Amniotic stem cell (primary cell): ENCODE measurements around the gene DNAJB8.

Experiments
- DNase-seq: peaks from one replicate; lab custom pipeline; 2025; lab: John Stamatoyannopoulos, UW

The DNAJB8 gene

GRCh38 chr3:128445357-128445756 lies 21.3 kb downstream of the DNAJB8 start:
- DNase-seq = no peak

GRCh38 chr3:128443771-128444170 lies 22.9 kb downstream of the DNAJB8 start:
- DNase-seq = no peak

GRCh38 chr3:128442949-128443348 lies 23.7 kb downstream of the DNAJB8 start:
- DNase-seq = no peak

- DNase-seq = no peak
Measured at GRCh38 chr3:128442070-128442469, 24.6 kb downstream of the DNAJB8 start.

- DNase-seq = no peak
Measured at GRCh38 chr3:128439226-128439625, 27.5 kb downstream of the DNAJB8 start.

- DNase-seq = no peak
Measured at GRCh38 chr3:128438488-128439072, 28.1 kb downstream of the DNAJB8 start.

- DNase-seq = no peak
Measured at GRCh38 chr3:128436214-128436613, 30.5 kb downstream of the DNAJB8 start.

GRCh38 chr3:128435561-128435960 lies 31.1 kb downstream of the DNAJB8 start:
- DNase-seq = no peak

- no peak for DNase-seq
Measured at GRCh38 chr3:128435058-128435457, 31.6 kb downstream of the DNAJB8 start.

- no peak for DNase-seq
Measured at GRCh38 chr3:128434524-128434923, 32.2 kb downstream of the DNAJB8 start.

- no peak for DNase-seq
Measured at GRCh38 chr3:128433837-128434165, 32.9 kb downstream of the DNAJB8 start.

- DNase-seq = no peak
Measured at GRCh38 chr3:128432971-128433836, 33.5 kb downstream of the DNAJB8 start.

GRCh38 chr3:128432301-128432970 lies 34.3 kb downstream of the DNAJB8 start:
- no peak for DNase-seq

GRCh38 chr3:128431803-128432300 lies 34.8 kb downstream of the DNAJB8 start:
- no peak for DNase-seq

GRCh38 chr3:128430731-128431130 lies 36.0 kb downstream of the DNAJB8 start:
- no peak for DNase-seq

- no peak for DNase-seq
Measured at GRCh38 chr3:128430301-128430700, 36.4 kb downstream of the DNAJB8 start.

GRCh38 chr3:128429751-128430150 lies 36.9 kb downstream of the DNAJB8 start:
- DNase-seq = no peak

- DNase-seq = no peak
Measured at GRCh38 chr3:128429275-128429674, 37.4 kb downstream of the DNAJB8 start.

GRCh38 chr3:128427872-128428822 lies 38.5 kb downstream of the DNAJB8 start:
- DNase-seq = no peak

- DNase-seq = no peak
Measured at GRCh38 chr3:128427175-128427857, 39.4 kb downstream of the DNAJB8 start.
